Osteoblast (primary cell): Measurements from ENCODE around the gene FOXK1. TPM values are rescaled to one million over a fixed set of nuclear protein-coding genes. Genes with fewer than 3 reads are reported as not detected.
"Not testable (repeated sequence)": the region's sequence is repeated elsewhere in the genome, so short reads cannot be mapped to it uniquely, and the experiment has no call there.

ENCODE experiments used
- DNase-seq: peaks from one replicate; pipeline ENCODE4 v3.0.0; 2011; ENCODE audit warnings: low spot score, mixed read lengths; ENCODE audit not compliant: insufficient read length; ENCODE audit errors: missing footprints
- H2AFZ ChIP-seq: 2 replicates; pipeline ENCODE4 v1.6.0; 2011; ENCODE audit warnings: mild to moderate bottlenecking, low read length
- H3K27ac ChIP-seq: 2 replicates; pipeline ENCODE4 v1.5.1; 2011; ENCODE audit warnings: mild to moderate bottlenecking, low read depth, low read length, moderate library complexity
- H3K27me3 ChIP-seq: 2 replicates; pipeline ENCODE4 v1.6.0; 2012; ENCODE audit warnings: mild to moderate bottlenecking, control low read depth, inconsistent platforms, low read length, moderate library complexity; ENCODE audit not compliant: insufficient read depth
- H3K36me3 ChIP-seq: 2 replicates; pipeline ENCODE4 v1.5.1; 2011; ENCODE audit warnings: mild to moderate bottlenecking, low read length, control low read depth, moderate library complexity; ENCODE audit not compliant: insufficient read depth
- H3K4me1 ChIP-seq: 2 replicates; pipeline ENCODE4 v1.5.1; 2011; ENCODE audit warnings: mild to moderate bottlenecking, low read length, control low read depth, moderate library complexity; ENCODE audit not compliant: insufficient read depth
- H3K4me2 ChIP-seq: 2 replicates; pipeline ENCODE4 v1.6.0; 2011; ENCODE audit warnings: mild to moderate bottlenecking, low read length; ENCODE audit not compliant: insufficient read depth
- H3K4me3 ChIP-seq: fragments of 200-600 bp; sonication (generic); 3 replicates; pipeline ENCODE4 v1.5.1; 2012; ENCODE audit warnings: mild to moderate bottlenecking, low read length, inconsistent platforms; ENCODE audit not compliant: insufficient read depth
- H3K79me2 ChIP-seq: 2 replicates; pipeline ENCODE4 v1.6.0; 2012; ENCODE audit warnings: mild to moderate bottlenecking, low read length, control low read depth, inconsistent platforms; ENCODE audit not compliant: insufficient read depth
- H3K9me3 ChIP-seq: 2 replicates; pipeline ENCODE4 v1.5.1; 2011; ENCODE audit warnings: low read depth, low read length, control low read depth
- H4K20me1 ChIP-seq: 2 replicates; pipeline ENCODE4 v1.6.0; 2012; ENCODE audit warnings: mild to moderate bottlenecking, low read length, control low read depth; ENCODE audit not compliant: insufficient read depth
- total RNA-seq: library from RNA; depleted of rRNA; stranded (reverse); fragments of >200 nt; gene quantifications from 2 replicates; pipeline ENCODE4 v1.2.3, GENCODE V29; 2012
- TF ChIP-seq, protein P1 (sequence below): IDR thresholded peaks from 2 replicates; pipeline ENCODE4 v1.5.1; 2011; ENCODE audit warnings: mild to moderate bottlenecking, low read depth, low read length, moderate library complexity; ENCODE audit errors: extremely low read depth

FOXK1 gene
- total RNA-seq, 1 donor, result 31.8 TPM

DNA sequence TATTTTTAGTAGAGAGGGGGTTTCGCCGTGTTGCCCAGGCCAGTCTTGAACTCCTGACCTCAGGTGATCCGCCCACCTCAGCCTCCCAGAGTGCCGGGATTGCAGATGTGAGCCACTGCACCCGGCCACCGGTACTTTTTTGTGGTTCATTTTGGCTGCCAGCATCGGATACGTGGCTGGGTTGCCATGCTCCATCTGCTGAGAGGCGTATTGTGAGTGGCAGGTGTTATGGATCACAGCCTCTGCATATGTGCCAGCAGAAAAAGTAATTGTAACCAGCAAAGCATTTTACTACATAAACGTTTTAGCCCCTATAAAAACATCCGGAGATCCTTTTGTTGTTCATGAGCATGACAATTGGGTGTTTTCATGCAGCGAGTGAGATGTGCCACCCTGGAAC, 7.1 kb downstream of the FOXK1 start:
- Histone ChIP-seq H3K4me2 (no peak overlapping the region), H4K20me1 (peaks cover 44% of the 10 kb centered on the region), H3K36me3 (no peaks in the 10 kb centered on the region), H3K27ac (no peak overlapping the region), H3K4me1 (peaks cover 14% of the 10 kb centered on the region), H3K79me2 (peaks cover 94% of the 10 kb centered on the region), H3K9me3 (no peaks in the 10 kb centered on the region), H3K4me3 (no peak overlapping the region), H2AFZ (no peak overlapping the region), H3K27me3 (no peaks in the 10 kb centered on the region)
- DNase-seq, result no peak
- TF ChIP-seq, protein P1, sequence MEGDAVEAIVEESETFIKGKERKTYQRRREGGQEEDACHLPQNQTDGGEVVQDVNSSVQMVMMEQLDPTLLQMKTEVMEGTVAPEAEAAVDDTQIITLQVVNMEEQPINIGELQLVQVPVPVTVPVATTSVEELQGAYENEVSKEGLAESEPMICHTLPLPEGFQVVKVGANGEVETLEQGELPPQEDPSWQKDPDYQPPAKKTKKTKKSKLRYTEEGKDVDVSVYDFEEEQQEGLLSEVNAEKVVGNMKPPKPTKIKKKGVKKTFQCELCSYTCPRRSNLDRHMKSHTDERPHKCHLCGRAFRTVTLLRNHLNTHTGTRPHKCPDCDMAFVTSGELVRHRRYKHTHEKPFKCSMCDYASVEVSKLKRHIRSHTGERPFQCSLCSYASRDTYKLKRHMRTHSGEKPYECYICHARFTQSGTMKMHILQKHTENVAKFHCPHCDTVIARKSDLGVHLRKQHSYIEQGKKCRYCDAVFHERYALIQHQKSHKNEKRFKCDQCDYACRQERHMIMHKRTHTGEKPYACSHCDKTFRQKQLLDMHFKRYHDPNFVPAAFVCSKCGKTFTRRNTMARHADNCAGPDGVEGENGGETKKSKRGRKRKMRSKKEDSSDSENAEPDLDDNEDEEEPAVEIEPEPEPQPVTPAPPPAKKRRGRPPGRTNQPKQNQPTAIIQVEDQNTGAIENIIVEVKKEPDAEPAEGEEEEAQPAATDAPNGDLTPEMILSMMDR, result no peak

DNA sequence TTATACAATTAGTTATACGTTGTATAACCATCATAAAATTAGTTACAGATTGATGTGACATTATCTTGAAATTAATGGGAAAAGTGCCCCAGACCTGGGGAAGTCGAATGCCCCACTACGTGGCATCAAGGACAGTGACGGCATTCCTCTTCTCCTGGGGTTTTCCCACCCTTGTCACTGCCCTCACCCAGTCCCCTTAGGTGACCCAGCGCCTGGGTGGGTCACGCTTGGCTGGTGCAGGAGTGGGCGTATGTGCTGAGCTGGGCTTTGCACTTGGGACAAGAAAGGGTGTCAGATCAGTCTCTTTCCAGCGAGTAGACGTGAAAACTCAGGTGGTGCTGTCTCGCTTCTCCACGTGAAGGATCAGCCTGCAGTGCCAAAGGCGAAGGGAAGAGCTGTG, 7.6 kb downstream of the FOXK1 start:
- TF ChIP-seq, protein P1, result no peak
- Histone ChIP-seq H2AFZ (no peak overlapping the region), H3K4me1 (peaks cover 14% of the 10 kb centered on the region), H3K27ac (no peak overlapping the region), H3K27me3 (no peaks in the 10 kb centered on the region), H4K20me1 (peaks cover 39% of the 10 kb centered on the region), H3K4me2 (peak overlapping the region; percentile 51), H3K79me2 (peaks cover 94% of the 10 kb centered on the region), H3K4me3 (no peak overlapping the region), H3K36me3 (no peaks in the 10 kb centered on the region), H3K9me3 (no peaks in the 10 kb centered on the region)
- DNase-seq, result no peak

DNA sequence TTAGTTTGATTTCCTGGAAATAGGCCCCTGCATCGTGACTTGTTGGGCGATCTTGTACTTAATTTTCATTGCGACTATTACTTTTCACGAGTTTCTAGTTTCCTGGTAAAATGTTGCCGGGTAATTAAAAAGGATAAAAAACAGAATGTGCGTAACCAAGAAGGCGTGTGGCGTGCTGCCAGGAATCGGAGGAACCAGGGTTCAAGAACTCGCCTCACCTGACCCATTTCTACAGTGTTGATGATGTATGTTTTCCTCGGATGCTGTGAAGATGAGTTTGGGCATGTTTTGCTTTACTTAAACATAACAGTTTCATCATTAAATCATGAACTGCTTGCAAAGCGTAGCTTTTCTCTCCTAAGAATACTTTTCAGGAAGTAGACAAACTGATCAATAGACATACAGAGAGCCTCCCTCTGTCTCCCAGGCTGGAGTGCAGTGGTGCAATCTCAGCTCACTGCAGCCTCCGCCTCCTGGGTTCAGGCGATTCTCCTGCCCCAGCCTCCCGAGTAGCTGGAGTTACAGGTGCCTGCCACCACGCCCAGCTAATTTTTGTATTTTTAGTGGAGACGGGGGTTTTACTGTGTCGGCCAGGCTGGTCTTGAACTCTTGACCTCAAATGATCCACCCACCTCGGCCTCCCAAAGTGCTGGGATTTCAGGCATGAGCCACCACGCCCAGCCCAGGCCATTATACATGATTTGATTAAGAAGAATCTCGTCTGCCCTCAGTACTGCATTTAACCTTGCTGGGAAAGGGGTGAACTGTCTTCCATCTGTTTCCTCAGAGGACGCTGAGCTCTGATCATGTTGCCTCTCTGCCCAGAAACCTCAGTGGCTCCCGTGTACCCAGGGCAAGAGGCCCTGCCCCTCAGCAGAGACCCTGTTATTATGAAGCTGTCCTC, 9.1 kb downstream of the FOXK1 start:
- H3K27ac ChIP-seq, result no peak overlapping the region
- H3K4me2 ChIP-seq, result no peak overlapping the region

DNA sequence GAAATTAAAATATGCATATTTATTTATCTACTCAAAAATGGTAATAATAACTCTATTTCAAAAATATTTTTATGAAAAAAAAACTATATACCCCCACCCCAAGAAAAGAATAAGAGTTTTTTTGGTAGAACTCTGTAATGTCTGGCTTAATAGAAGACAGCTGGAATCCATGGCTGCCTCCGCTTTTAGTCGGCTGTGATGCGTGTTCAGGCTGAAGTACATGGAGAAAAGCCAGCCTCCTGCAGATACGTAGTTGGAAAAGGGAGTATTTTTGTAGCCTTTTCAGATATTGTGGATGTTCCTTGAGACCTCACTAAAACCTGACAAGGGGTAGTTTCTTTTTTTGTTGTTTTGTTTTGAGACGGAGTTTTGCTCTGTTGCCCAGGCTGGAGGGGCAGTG, 10.0 kb downstream of the FOXK1 start:
- no peak overlapping the region for H3K4me3 ChIP-seq
- no peak for DNase-seq
- no peak overlapping the region for H3K27ac ChIP-seq
- no peak overlapping the region for H2AFZ ChIP-seq
- peaks cover 36% of the 10 kb centered on the region for H4K20me1 ChIP-seq
- no peaks in the 10 kb centered on the region for H3K36me3 ChIP-seq
- TF ChIP-seq, protein P1, result no peak
- peaks cover 90% of the 10 kb centered on the region for H3K79me2 ChIP-seq
- H3K4me2 ChIP-seq, result no peak overlapping the region
- no peaks in the 10 kb centered on the region for H3K27me3 ChIP-seq
- H3K9me3 ChIP-seq, result no peaks in the 10 kb centered on the region
- peaks cover 17% of the 10 kb centered on the region for H3K4me1 ChIP-seq

More for the DNA sequence above, 9.1 kb downstream of the FOXK1 start:
- Histone ChIP-seq H3K4me1 (peaks cover 17% of the 10 kb centered on the region), H3K27me3 (no peaks in the 10 kb centered on the region), H3K4me3 (no peak overlapping the region), H3K79me2 (peaks cover 89% of the 10 kb centered on the region), H3K36me3 (no peaks in the 10 kb centered on the region), H2AFZ (no peak overlapping the region), H3K9me3 (no peaks in the 10 kb centered on the region), H4K20me1 (peaks cover 33% of the 10 kb centered on the region)
- peak; percentile 43 for DNase-seq
- TF ChIP-seq, protein P1, result no peak

DNA sequence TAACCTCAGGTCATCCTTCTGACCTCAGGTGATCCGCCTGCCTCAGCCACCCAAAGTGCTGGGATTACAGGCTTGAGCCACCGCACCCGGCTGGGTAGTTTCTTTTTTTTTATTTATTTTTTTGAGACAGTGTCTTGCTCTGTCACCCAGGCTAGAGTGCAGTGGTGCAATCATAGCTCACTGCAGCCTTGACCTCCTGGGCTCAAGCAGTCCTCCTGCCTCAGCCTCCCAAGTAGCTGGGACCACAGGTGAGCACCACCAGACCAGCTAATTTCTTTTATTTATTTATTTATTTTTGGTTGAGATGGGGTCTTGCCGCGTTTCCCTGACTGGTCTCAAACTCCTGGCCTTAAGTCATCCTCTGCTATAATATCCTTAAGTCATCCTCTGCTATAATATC, 10.5 kb downstream of the FOXK1 start:
- not testable (repeated sequence) for H2AFZ ChIP-seq, DNase-seq, H3K4me2 ChIP-seq, H3K9me3 ChIP-seq, H3K36me3 ChIP-seq, H3K27me3 ChIP-seq, H3K4me3 ChIP-seq
- peak overlapping the region; percentile 82 for H3K27ac ChIP-seq
- peaks cover 17% of the 10 kb centered on the region for H3K4me1 ChIP-seq
- H4K20me1 ChIP-seq, result peaks cover 40% of the 10 kb centered on the region
- H3K79me2 ChIP-seq, result peaks cover 89% of the 10 kb centered on the region
